H1 (cell line): ENCODE data around the gene LARP1.

Source experiments
- EZH2 ChIP-seq: fragments of 200-600 bp; sonication (generic); IDR thresholded peaks from 2 replicates; pipeline ENCODE4 v1.7.1; 2012; ENCODE audit warnings: low read depth, mild to moderate bottlenecking, moderate library complexity, low read length, inconsistent platforms; ENCODE audit not compliant: severe bottlenecking
- GTF2F1 ChIP-seq: IDR thresholded peaks from 2 replicates; pipeline ENCODE4 v1.6.1; 2012; ENCODE audit warnings: low read depth, low read length, improper control_type of control experiment, borderline replicate concordance
- JUN ChIP-seq: IDR thresholded peaks from 2 replicates; pipeline ENCODE4 v1.6.1; 2011; ENCODE audit warnings: low read depth, mild to moderate bottlenecking, improper control_type of control experiment, low read length
- POLR2A ChIP-seq, 2 experiments: IDR thresholded peaks; 1 replicate in 1 of 2; 2 replicates in 1 of 2; pipeline ENCODE4 v1.6.1; 2011; ENCODE audit warnings: low read depth in 2 of 2, low read length in 2 of 2, mild to moderate bottlenecking in 2 of 2; ENCODE audit errors: control extremely low read depth in 1 of 2
- POLR2AphosphoS5 ChIP-seq: IDR thresholded peaks from 2 replicates; pipeline ENCODE4 v1.6.1; 2011; ENCODE audit warnings: low read depth, low read length
- TF ChIP-seq, protein P1 (sequence below), 3 experiments: IDR thresholded peaks; 1 replicate in 2 of 3; 2 replicates in 1 of 3; pipeline versions ENCODE4 v1.5.1 to v1.6.1; 2011; ENCODE audit warnings: low read length in 3 of 3, mild to moderate bottlenecking in 3 of 3, inconsistent platforms in 2 of 3, low read depth in 1 of 3, moderate library complexity in 1 of 3; ENCODE audit not compliant: insufficient read depth in 1 of 3; ENCODE audit errors: control extremely low read depth in 1 of 3

DNA sequence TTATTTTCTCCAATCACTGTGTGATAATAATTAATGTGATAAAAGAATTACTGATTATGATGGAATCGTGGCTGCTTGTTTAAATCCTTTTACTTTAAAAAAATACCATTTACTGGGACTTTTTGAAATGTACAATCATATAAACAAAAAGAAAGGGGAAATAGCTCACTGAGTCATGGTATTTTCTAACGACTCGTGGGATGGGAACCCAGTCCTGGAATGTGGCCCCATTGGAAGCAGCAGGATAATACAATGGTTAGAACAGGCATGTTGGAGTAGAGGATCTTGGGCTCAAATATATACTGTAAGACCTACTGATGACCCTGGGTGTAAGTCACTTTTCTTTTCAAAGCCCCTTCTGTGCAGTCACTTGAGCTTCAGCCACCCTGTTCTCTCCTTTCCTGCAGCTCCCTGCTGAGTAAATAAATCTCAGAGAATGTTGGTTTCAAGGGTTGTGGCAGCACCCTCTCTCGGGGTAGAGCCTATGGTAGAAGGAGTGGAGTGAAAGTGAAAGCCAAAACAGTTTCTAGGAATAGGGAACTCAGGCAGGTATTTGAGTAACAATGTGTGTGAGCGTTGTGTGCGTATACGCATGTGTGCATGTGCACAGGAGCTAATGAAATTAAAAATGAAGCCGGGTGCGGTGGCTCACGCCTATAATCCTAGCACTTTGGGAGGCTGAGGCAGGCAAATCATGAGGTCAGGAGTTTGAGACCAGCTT, 40.8 kb upstream of the LARP1 start:
- TF ChIP-seq, protein P1, sequence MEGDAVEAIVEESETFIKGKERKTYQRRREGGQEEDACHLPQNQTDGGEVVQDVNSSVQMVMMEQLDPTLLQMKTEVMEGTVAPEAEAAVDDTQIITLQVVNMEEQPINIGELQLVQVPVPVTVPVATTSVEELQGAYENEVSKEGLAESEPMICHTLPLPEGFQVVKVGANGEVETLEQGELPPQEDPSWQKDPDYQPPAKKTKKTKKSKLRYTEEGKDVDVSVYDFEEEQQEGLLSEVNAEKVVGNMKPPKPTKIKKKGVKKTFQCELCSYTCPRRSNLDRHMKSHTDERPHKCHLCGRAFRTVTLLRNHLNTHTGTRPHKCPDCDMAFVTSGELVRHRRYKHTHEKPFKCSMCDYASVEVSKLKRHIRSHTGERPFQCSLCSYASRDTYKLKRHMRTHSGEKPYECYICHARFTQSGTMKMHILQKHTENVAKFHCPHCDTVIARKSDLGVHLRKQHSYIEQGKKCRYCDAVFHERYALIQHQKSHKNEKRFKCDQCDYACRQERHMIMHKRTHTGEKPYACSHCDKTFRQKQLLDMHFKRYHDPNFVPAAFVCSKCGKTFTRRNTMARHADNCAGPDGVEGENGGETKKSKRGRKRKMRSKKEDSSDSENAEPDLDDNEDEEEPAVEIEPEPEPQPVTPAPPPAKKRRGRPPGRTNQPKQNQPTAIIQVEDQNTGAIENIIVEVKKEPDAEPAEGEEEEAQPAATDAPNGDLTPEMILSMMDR (IDR thresholded peaks at IDR 0.05; ENCODE audit: control extremely low read depth in 1 of 3, insufficient read depth in 1 of 3, low read depth in 1 of 3, low read length in 3 of 3), result no peak
- no peak for TF ChIP-seq POLR2AphosphoS5
- no peak for TF ChIP-seq JUN
- TF ChIP-seq GTF2F1, result no peak
- no peak for TF ChIP-seq EZH2
- TF ChIP-seq POLR2A (IDR thresholded peaks at IDR 0.05; ENCODE audit: control extremely low read depth in 1 of 2, low read depth in 2 of 2, low read length in 2 of 2), result no peak
